Mesenchymal stem cell (in vitro differentiated cells and primary cell): ENCODE measurements around the gene SLC14A1. TPM values are rescaled to one million over a fixed set of nuclear protein-coding genes. Genes with fewer than 3 reads are reported as not detected.

ENCODE experiments used
- small RNA-seq: library from polyadenylated mRNA; stranded (forward); fragments of <200 nt; extraction: miRNeasy Mini kit (QIAGEN cat#:217004); gene quantifications from one replicate; pipeline ENCODE3, GENCODE V24; 2013; ENCODE audit warnings: low read depth

The SLC14A1 gene

Small RNA genes within 50 kb of the gene (small RNA-seq; reads per million reads assigned to genes)
- not detected for gene AC087685.1
